Amniotic epithelial cell (primary cell): ENCODE results near the gene PON3.

Experiments used
- DNase-seq: peaks from one replicate; pipeline ENCODE4 v3.0.0-alpha.2; 2010; ENCODE audit warnings: low read depth

The PON3 gene

DNA sequence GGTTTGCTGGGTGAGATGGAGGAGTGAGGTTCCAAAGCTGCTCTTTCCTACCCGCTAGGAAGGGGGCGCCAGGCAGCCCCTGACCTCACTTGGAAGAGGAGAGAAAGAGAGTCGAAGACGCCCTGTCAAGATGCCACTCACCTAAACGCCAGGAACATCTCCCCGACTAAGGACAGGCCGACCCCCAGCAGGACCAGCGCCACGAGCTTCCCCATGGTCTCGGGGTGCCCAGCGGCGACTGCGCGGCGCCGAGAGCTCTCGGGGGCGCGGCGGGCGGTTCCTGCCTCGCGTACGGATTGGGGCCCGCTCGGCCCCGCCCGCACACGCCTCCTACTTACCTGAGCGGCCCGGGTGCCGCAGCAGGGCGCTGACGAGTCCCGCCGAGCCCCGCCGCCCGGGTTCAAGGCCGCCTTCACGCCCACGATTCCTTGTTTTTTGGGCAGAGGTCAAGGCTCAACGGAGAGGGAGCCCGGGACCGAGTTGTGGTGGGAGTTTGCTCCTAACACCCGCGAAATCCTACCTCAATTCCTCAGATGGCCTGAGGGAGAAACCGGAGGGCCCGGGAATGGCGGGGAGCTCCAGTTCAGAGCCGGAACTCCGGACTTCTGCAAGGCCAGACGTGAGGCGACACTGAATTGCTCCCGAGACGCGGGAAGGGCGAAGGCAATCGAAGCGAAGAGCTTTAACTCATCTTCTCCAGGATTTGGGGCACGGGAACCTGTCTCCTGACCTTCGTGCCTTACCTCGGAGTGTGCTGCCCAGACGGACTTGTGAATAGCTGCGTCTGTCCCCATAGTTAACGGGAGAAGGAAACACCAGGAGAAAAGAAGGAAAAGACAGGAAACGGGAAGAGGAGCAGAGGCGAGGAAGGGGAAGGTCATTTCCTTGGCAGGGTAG, at the start of gene PON3:
Gene PON3 (minus strand): TSS at position 240 of the 897 bp plus-strand sequence. CDS start 25 bp downstream, at position 215.
- no peak for DNase-seq

GRCh38 chr7:95444796-95445195, 48.6 kb upstream of the PON3 start:
- no peak for DNase-seq

DNA sequence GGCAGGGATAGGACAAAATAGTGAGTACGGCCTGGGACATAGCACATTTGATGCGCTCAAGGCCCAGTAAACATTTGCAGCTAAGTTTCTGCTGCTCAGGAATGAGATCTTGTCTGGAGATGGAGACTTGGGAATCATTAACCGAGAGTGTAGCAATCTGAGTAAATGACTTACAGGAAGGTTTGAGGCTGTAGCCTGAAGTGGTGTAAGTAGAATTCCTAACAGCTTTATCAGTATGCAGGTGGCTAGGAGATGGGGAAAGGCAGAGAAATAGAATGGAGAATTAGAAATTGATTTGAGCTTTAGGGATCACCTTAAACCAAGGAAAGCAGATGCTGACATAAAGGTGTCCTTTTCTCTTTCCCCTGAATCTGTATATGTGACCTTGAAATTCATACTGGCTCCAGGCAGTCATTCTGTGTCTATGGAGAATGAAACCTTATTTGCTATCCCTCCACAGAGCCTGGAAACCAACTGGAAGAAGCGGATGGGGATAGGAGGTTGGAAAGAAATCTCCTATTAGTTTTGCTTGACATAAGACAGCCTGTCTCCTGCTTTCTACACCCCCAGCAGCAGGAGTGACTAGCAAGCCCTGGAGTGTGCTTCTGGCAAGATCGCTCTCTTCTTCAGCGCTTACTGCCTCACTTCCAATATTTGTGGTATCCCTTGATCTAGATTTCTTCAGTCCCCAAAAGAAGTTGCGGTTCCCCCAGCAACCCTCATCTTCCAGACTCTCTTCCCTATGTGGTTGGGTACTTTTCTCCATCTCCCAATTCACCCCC, 45.1 kb upstream of the PON3 start:
- peak; percentile 78 for DNase-seq

GRCh38 chr7:95440394-95441038, 44.3 kb upstream of the PON3 start:
- DNase-seq, result no peak

DNA sequence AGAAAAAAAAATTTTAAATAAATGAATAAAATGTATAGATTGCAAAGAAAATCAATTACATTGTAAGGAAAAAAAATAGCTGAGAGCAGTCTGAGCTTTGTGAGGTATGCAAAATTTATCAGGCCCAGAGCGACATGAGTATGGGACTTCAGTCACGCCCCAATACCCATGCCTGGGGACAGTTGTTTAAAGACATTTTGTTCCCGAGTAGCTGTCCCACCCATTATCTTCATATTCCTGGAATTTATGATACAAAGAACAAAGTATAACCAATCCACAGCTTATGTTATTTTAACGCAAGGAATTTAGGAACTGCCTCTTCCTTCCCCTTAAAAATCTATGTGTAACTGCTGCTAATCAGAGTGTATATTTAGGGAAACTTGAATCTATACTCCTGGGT, 40.2 kb upstream of the PON3 start:
- DNase-seq, result no peak

DNA sequence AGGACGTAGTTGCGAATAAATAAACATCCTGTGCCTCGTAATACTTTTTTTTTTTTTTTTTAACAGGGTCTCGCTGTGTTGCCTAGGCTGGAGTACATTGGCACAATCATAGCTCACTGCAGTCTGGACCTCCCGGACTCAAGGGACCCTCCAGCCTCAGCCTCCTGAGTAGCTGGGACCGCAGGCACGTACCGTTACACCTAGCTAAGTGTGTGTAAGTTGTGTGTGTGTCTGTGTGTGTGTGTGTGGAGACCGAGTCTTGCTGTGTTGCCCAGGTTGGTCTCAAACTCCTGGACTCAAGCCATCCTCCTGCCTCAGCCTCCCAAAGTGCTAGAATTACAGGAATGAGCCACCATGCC, 39.2 kb upstream of the PON3 start:
- DNase-seq, result no peak

DNA sequence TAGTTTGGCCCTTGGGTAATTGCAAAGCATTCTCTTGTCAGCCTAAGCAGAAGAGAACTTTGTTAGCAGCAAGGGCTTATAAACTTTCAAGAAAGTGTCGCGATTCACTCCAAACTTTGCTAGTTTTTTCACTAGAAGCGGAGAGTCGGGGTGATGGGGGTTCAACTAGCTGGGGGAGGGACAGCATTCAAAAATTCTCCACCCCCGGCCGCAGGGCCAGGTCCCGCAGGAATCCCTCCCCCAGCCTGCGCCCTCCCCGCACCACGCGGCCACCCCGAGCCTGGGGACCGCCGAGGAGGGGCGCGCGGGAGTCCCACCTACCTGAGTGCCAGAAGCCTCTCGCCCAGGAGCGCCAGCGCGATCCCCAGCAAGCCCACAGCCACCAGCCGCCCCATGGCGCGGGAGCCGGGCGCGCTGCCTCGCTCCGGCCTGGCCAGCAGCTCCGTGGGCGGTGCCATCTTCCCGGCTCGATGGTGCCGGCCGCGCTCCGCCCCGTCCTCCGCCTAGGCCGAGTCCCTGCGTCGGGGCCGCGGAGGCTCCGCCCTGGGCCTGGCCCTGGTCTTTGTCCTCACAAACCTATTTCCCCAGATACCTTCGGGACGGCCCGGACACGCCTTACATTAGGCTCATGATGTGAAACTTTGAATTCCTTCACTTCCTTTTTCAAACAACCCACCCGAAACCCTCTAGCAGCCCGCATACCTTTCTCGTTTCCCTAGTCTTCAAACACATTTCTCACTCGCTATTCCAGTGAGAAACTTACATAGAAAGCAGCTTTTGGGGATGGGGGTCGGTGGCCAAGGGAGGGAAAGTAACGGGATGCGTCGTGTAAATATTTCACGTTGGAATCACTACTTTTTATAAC, 38.6 kb upstream of the PON3 start, which contains the start of gene PON2:
Gene PON2 (minus strand): TSS at position 472 of the 865 bp plus-strand sequence. CDS start 77 bp downstream, at position 395.
- peak; percentile 78 for DNase-seq

GRCh38 chr7:95433952-95434556, 37.9 kb upstream of the PON3 start:
- DNase-seq, result no peak

- DNase-seq, result no peak
Observed at GRCh38 chr7:95433129-95433528, 37.0 kb upstream of the PON3 start.

GRCh38 chr7:95432606-95433005, 36.4 kb upstream of the PON3 start:
- no peak for DNase-seq

- peak; percentile 95 for DNase-seq
Observed at GRCh38 chr7:95430864-95431263, 34.7 kb upstream of the PON3 start.

GRCh38 chr7:95429241-95429990, 33.2 kb upstream of the PON3 start:
- DNase-seq, result no peak

- DNase-seq, result no peak
Observed at GRCh38 chr7:95427914-95428516, 31.8 kb upstream of the PON3 start.

DNA sequence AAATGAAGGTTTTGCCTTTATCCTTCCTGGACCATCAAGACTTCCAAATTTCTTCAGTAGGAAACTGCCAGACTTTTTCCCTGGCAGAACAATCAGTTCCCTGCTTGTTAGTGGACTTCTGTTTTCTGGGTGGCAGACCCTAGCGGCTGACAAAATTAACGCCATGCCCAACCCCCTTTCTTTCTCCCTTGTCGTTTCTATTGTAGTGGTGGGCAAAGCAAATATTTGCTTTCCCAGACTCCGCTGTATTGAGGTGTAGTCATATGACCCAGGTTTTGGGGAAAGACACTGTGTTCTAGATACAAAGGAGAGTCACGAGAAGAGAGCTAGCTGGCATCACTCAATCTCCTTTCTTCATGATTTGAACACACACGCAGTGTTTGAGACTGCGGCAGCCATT, 31.0 kb upstream of the PON3 start:
- no peak for DNase-seq

DNA sequence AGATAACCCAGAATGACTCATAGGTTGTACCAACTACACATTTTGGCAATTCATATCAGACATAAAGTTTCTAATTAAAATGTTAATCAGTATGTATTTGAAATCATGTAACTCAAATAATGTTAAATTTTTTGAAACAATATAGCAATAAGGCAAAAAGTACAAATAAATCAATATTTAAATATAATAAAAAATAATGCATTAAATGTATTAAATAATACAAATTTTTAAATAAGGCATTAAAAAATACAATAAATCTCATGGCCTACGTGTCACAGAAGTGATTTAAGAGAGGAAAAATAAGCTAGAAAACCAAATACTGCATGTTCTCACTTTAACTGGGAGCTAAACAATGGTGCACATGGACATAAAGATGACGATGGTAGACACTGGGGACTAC, 29.5 kb upstream of the PON3 start:
- no peak for DNase-seq

DNA sequence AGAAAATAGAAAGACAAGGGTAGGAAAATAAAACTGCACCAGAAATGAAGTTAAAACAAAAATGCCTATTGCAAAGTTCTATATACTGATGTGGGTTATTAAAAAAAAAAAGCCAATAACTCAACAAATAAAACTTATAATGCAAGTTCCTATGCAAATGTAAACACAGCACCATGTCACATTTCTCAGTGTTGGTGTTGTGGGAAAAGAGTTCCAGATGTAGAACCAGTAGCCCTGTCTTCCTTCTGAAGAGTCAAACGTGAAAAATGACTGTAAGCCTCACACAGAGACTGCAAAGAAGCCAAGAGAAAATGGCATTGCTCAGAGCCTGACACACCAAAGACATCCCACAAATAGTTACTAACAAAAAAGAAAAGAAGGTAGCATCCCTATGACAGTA, 28.5 kb upstream of the PON3 start:
- DNase-seq, result peak; percentile 39

- DNase-seq, result no peak
Observed at GRCh38 chr7:95421847-95422444, 25.8 kb upstream of the PON3 start.

GRCh38 chr7:95421000-95421846, 25.0 kb upstream of the PON3 start:
- peak; percentile 67 for DNase-seq

- no peak for DNase-seq
Observed at GRCh38 chr7:95412075-95412474, 15.9 kb upstream of the PON3 start.
